Panc1 (cell line): ENCODE results near the gene HS6ST3.

Source experiments
- CTCF ChIP-seq: fragments of 450-650 bp; IDR thresholded peaks from 2 replicates; pipeline ENCODE4 v1.5.1; 2017; ENCODE audit warnings: mild to moderate bottlenecking
- POLR2AphosphoS5 ChIP-seq: IDR thresholded peaks from 2 replicates; pipeline ENCODE4 v1.6.1; 2012; ENCODE audit warnings: mild to moderate bottlenecking, low read depth, low read length, moderate library complexity
- SIN3A ChIP-seq: IDR thresholded peaks from 2 replicates; pipeline ENCODE4 v1.6.1; 2012; ENCODE audit warnings: low read depth, mild to moderate bottlenecking, low read length, moderate library complexity, borderline replicate concordance; ENCODE audit not compliant: insufficient read depth
- TCF7L2 ChIP-seq: IDR thresholded peaks from 2 replicates; pipeline ENCODE4 v1.6.1; 2011; ENCODE audit warnings: mild to moderate bottlenecking, low read depth, low read length, inconsistent platforms
- TF ChIP-seq, protein P1 (sequence below), 2 experiments: IDR thresholded peaks; 2 replicates each; pipeline ENCODE4 v1.6.1; 2011 to 2012; ENCODE audit warnings: low read depth in 2 of 2, control low read depth in 1 of 2, low read length in 1 of 2, mild to moderate bottlenecking in 1 of 2, moderate library complexity in 1 of 2; ENCODE audit not compliant: insufficient read depth in 1 of 2

- TF ChIP-seq CTCF: no peak
- TF ChIP-seq, protein P1, sequence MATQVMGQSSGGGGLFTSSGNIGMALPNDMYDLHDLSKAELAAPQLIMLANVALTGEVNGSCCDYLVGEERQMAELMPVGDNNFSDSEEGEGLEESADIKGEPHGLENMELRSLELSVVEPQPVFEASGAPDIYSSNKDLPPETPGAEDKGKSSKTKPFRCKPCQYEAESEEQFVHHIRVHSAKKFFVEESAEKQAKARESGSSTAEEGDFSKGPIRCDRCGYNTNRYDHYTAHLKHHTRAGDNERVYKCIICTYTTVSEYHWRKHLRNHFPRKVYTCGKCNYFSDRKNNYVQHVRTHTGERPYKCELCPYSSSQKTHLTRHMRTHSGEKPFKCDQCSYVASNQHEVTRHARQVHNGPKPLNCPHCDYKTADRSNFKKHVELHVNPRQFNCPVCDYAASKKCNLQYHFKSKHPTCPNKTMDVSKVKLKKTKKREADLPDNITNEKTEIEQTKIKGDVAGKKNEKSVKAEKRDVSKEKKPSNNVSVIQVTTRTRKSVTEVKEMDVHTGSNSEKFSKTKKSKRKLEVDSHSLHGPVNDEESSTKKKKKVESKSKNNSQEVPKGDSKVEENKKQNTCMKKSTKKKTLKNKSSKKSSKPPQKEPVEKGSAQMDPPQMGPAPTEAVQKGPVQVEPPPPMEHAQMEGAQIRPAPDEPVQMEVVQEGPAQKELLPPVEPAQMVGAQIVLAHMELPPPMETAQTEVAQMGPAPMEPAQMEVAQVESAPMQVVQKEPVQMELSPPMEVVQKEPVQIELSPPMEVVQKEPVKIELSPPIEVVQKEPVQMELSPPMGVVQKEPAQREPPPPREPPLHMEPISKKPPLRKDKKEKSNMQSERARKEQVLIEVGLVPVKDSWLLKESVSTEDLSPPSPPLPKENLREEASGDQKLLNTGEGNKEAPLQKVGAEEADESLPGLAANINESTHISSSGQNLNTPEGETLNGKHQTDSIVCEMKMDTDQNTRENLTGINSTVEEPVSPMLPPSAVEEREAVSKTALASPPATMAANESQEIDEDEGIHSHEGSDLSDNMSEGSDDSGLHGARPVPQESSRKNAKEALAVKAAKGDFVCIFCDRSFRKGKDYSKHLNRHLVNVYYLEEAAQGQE (IDR thresholded peaks at IDR 0.05; ENCODE audit: insufficient read depth in 1 of 2, low read depth in 2 of 2, low read length in 1 of 2): no peak
- TF ChIP-seq TCF7L2: no peak
- no peak for TF ChIP-seq SIN3A
- no peak for TF ChIP-seq POLR2AphosphoS5
Observed at GRCh38 chr13:96172066-96172465, 82.2 kb downstream of the HS6ST3 start.
